ENCODE data around the gene CDK5. TPM values are rescaled to one million over a fixed set of nuclear protein-coding genes. Genes with fewer than 3 reads are reported as not detected.

The CDK5 gene
- total and polyA plus RNA-seq, 10 of the 15 experiments (the other 5 are each of a cell fraction or from before 2014, with no cell fraction given) = 1.5 to 33.4 (median 21.6) TPM

DNA sequence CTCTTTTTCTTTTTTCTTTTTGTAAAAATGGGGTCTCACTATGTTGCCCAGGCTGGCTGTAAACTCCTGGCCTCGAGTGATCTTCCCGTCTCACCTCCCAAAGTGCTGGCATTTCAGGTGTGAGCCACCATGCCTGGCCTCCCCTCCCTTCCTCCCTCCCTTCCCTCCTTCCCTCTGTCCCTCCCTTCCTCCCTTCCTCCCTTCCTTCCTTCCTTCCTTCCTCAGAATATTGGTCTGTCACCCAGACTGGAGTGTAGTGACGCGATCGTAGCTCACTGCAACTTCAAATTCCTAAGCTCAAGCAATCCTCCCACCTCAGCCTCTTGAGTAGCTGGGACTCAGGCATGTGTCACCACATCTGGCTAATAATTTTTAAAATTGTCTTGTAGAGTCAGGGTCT is 37.0 kb upstream of the CDK5 start (continued):
- TF ChIP-seq, protein P1, sequence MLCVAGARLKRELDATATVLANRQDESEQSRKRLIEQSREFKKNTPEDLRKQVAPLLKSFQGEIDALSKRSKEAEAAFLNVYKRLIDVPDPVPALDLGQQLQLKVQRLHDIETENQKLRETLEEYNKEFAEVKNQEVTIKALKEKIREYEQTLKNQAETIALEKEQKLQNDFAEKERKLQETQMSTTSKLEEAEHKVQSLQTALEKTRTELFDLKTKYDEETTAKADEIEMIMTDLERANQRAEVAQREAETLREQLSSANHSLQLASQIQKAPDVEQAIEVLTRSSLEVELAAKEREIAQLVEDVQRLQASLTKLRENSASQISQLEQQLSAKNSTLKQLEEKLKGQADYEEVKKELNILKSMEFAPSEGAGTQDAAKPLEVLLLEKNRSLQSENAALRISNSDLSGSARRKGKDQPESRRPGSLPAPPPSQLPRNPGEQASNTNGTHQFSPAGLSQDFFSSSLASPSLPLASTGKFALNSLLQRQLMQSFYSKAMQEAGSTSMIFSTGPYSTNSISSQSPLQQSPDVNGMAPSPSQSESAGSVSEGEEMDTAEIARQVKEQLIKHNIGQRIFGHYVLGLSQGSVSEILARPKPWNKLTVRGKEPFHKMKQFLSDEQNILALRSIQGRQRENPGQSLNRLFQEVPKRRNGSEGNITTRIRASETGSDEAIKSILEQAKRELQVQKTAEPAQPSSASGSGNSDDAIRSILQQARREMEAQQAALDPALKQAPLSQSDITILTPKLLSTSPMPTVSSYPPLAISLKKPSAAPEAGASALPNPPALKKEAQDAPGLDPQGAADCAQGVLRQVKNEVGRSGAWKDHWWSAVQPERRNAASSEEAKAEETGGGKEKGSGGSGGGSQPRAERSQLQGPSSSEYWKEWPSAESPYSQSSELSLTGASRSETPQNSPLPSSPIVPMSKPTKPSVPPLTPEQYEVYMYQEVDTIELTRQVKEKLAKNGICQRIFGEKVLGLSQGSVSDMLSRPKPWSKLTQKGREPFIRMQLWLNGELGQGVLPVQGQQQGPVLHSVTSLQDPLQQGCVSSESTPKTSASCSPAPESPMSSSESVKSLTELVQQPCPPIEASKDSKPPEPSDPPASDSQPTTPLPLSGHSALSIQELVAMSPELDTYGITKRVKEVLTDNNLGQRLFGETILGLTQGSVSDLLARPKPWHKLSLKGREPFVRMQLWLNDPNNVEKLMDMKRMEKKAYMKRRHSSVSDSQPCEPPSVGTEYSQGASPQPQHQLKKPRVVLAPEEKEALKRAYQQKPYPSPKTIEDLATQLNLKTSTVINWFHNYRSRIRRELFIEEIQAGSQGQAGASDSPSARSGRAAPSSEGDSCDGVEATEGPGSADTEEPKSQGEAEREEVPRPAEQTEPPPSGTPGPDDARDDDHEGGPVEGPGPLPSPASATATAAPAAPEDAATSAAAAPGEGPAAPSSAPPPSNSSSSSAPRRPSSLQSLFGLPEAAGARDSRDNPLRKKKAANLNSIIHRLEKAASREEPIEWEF (IDR thresholded peaks at IDR 0.05; ENCODE audit: insufficient replicate concordance, low read depth, low read length) = no peak
- TF ChIP-seq RAD21 (IDR thresholded peaks at IDR 0.05; ENCODE audit: insufficient read depth, low read depth, low read length) (no peak), ATF7 (IDR thresholded peaks at IDR 0.05; ENCODE audit: low read depth) (no peak), BMI1 (IDR thresholded peaks at IDR 0.05; ENCODE audit: borderline replicate concordance) (no peak), POLR2A (IDR thresholded peaks at IDR 0.05; ENCODE audit: low read depth, low read length) (no peak), SIN3A (IDR thresholded peaks at IDR 0.05; ENCODE audit: low read depth, low read length) (no peak)
- TF ChIP-seq, protein P2, sequence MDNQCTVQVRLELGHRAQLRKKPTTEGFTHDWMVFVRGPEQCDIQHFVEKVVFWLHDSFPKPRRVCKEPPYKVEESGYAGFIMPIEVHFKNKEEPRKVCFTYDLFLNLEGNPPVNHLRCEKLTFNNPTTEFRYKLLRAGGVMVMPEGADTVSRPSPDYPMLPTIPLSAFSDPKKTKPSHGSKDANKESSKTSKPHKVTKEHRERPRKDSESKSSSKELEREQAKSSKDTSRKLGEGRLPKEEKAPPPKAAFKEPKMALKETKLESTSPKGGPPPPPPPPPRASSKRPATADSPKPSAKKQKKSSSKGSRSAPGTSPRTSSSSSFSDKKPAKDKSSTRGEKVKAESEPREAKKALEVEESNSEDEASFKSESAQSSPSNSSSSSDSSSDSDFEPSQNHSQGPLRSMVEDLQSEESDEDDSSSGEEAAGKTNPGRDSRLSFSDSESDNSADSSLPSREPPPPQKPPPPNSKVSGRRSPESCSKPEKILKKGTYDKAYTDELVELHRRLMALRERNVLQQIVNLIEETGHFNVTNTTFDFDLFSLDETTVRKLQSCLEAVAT (IDR thresholded peaks at IDR 0.05) = no peak
- TF ChIP-seq, protein P3, sequence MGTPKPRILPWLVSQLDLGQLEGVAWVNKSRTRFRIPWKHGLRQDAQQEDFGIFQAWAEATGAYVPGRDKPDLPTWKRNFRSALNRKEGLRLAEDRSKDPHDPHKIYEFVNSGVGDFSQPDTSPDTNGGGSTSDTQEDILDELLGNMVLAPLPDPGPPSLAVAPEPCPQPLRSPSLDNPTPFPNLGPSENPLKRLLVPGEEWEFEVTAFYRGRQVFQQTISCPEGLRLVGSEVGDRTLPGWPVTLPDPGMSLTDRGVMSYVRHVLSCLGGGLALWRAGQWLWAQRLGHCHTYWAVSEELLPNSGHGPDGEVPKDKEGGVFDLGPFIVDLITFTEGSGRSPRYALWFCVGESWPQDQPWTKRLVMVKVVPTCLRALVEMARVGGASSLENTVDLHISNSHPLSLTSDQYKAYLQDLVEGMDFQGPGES (IDR thresholded peaks at IDR 0.05) = no peak
- TF ChIP-seq, protein P4, sequence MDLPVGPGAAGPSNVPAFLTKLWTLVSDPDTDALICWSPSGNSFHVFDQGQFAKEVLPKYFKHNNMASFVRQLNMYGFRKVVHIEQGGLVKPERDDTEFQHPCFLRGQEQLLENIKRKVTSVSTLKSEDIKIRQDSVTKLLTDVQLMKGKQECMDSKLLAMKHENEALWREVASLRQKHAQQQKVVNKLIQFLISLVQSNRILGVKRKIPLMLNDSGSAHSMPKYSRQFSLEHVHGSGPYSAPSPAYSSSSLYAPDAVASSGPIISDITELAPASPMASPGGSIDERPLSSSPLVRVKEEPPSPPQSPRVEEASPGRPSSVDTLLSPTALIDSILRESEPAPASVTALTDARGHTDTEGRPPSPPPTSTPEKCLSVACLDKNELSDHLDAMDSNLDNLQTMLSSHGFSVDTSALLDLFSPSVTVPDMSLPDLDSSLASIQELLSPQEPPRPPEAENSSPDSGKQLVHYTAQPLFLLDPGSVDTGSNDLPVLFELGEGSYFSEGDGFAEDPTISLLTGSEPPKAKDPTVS (IDR thresholded peaks at IDR 0.05; ENCODE audit: low read depth, low read length) = no peak
